Caco-2 (cell line): ENCODE data around the gene HMGCLL1. TPM values are rescaled to one million over a fixed set of nuclear protein-coding genes. Genes with fewer than 3 reads are reported as not detected.

Source experiments
- BruUV-seq: library from RNA; stranded (reverse); fragments of 400-500 nt; replicated peaks from 2 replicates; lab custom pipeline; 2021; lab: Mats Ljungman, UMichigan
- CTCF ChIA-PET: fragments of 300-600 bp; sonication (Branson Sonifier 250); formaldehyde crosslinking; loops from one replicate; lab custom pipeline; 2022; ENCODE audit warnings: antibody characterized with exemption; lab: Charles Lee
- POLR2A ChIA-PET: fragments of 300-600 bp; sonication (Branson Sonifier 250); formaldehyde crosslinking; loops from one replicate; lab custom pipeline; 2022; ENCODE audit warnings: antibody characterized with exemption; lab: Charles Lee
- DNase-seq, 2 experiments: peaks; one replicate each; pipeline versions ENCODE4 v3.0.0 to v3.0.0-alpha.2; 2020 to 2022
- H3K27me3 ChIP-seq: replicated peaks from 2 replicates; pipeline ENCODE4 v1.6.0; 2011; ENCODE audit warnings: low read length; ENCODE audit not compliant: control insufficient read depth, insufficient read depth
- H3K36me3 ChIP-seq: 2 replicates; pipeline ENCODE4 v1.5.1; 2011; ENCODE audit warnings: low read length; ENCODE audit not compliant: control insufficient read depth, insufficient read depth
- H3K4me1 ChIP-seq: fragments of 250-450 bp; sonication (Bioruptor Pico); 2 replicates; pipeline ENCODE4 v1.5.1; 2020; ENCODE audit warnings: mild to moderate bottlenecking
- H3K4me3 ChIP-seq: 2 replicates; pipeline ENCODE4 v1.5.1; 2011; ENCODE audit warnings: low read depth, mild to moderate bottlenecking, control low read depth, low read length
- H3K9me3 ChIP-seq: fragments of 250-450 bp; sonication (Bioruptor Pico); 2 replicates; pipeline ENCODE4 v1.5.1; 2020; ENCODE audit warnings: mild to moderate bottlenecking, moderate library complexity
- H3K27ac Mint-ChIP-seq: one replicate; pipeline ENCODE4 v1.8.0; 2022; ENCODE audit warnings: mixed read lengths; ENCODE audit not compliant: unreplicated experiment
- H3K27me3 Mint-ChIP-seq: one replicate; pipeline ENCODE4 v1.8.0; 2022; ENCODE audit warnings: mixed read lengths; ENCODE audit not compliant: insufficient read depth, unreplicated experiment
- H3K36me3 Mint-ChIP-seq: one replicate; pipeline ENCODE4 v1.8.0; 2022; ENCODE audit warnings: mild to moderate bottlenecking, mixed read lengths; ENCODE audit not compliant: insufficient read depth, unreplicated experiment
- H3K4me1 Mint-ChIP-seq: one replicate; pipeline ENCODE4 v1.8.0; 2022; ENCODE audit warnings: low read depth, mixed read lengths; ENCODE audit not compliant: unreplicated experiment
- H3K4me3 Mint-ChIP-seq: one replicate; pipeline ENCODE4 v1.8.0; 2022; ENCODE audit warnings: mild to moderate bottlenecking, moderate library complexity, mixed read lengths; ENCODE audit not compliant: unreplicated experiment
- H3K9me3 Mint-ChIP-seq: one replicate; pipeline ENCODE4 v1.8.0; 2022; ENCODE audit warnings: mixed read lengths; ENCODE audit not compliant: unreplicated experiment
- intact Hi-C: fragments of 100-400 bp; cut with micrococcal nuclease; formaldehyde crosslinking; loops from one replicate; pipeline ENCODE4 v1.10.0; 2022; ENCODE audit not compliant: unreplicated experiment
- total RNA-seq: library from RNA; stranded (reverse); gene quantifications from 2 replicates; pipeline ENCODE4 v1.2.3, GENCODE V29; 2022
- TF ChIP-seq, protein P1 (sequence below), 2 experiments: fragments of 200-600 bp in 1 of 2; IDR thresholded peaks; 1 replicate in 1 of 2; 2 replicates in 1 of 2; pipeline versions ENCODE4 v1.5.1 to v1.8.0; 2011 to 2022; ENCODE audit warnings: antibody characterized with exemption in 1 of 2, control low read depth in 1 of 2, inconsistent platforms in 1 of 2, low read depth in 1 of 2, low read length in 1 of 2, mild to moderate bottlenecking in 1 of 2, moderate library complexity in 1 of 2; ENCODE audit not compliant: insufficient read depth in 1 of 2, severe bottlenecking in 1 of 2, unreplicated experiment in 1 of 2

HMGCLL1 gene
- total RNA-seq, 1 experiment from 2014 or later = not detected

DNA sequence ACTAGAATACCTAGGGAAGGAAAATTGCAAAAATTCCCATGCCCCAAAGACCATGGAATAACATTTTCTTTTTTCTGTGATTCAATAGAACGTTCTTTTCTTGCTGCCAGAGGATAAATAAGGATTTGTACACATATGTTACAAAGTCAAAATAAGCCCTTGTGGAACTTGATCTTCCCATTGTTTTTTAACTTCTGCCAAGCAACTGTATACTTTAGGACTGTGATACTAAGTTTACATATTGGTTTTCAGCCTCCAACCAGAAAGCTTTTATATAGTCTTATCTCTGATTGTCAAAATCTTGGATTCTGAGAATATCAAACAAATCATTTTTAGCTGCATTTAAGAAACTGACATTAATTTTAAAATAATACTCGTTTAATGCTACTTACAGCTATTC lies 84.6 kb downstream of the HMGCLL1 start:
- no TSS peak for BruUV-seq
- Histone ChIP-seq H3K4me3 (no peak overlapping the region), H3K36me3 (no peaks in the 10 kb centered on the region), H3K9me3 (no peaks in the 10 kb centered on the region), H3K4me1 (no peaks in the 10 kb centered on the region), H3K27me3 (no peaks in the 10 kb centered on the region)
- TF ChIP-seq, protein P1, sequence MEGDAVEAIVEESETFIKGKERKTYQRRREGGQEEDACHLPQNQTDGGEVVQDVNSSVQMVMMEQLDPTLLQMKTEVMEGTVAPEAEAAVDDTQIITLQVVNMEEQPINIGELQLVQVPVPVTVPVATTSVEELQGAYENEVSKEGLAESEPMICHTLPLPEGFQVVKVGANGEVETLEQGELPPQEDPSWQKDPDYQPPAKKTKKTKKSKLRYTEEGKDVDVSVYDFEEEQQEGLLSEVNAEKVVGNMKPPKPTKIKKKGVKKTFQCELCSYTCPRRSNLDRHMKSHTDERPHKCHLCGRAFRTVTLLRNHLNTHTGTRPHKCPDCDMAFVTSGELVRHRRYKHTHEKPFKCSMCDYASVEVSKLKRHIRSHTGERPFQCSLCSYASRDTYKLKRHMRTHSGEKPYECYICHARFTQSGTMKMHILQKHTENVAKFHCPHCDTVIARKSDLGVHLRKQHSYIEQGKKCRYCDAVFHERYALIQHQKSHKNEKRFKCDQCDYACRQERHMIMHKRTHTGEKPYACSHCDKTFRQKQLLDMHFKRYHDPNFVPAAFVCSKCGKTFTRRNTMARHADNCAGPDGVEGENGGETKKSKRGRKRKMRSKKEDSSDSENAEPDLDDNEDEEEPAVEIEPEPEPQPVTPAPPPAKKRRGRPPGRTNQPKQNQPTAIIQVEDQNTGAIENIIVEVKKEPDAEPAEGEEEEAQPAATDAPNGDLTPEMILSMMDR (IDR thresholded peaks at IDR 0.05; ENCODE audit: insufficient read depth in 1 of 2, low read depth in 1 of 2, low read length in 1 of 2, severe bottlenecking in 1 of 2, unreplicated experiment in 1 of 2) = no peak
- Mint-ChIP-seq H3K27me3 (no peaks in the 10 kb centered on the region), H3K4me3 (no peak overlapping the region), H3K27ac (no peak overlapping the region), H3K4me1 (no peaks in the 10 kb centered on the region), H3K9me3 (no peaks in the 10 kb centered on the region), H3K36me3 (no peaks in the 10 kb centered on the region)
- no peak for DNase-seq
- intact Hi-C loops = no loop called here
- ChIA-PET CTCF (no interaction called here), POLR2A (no interaction called here)

DNA sequence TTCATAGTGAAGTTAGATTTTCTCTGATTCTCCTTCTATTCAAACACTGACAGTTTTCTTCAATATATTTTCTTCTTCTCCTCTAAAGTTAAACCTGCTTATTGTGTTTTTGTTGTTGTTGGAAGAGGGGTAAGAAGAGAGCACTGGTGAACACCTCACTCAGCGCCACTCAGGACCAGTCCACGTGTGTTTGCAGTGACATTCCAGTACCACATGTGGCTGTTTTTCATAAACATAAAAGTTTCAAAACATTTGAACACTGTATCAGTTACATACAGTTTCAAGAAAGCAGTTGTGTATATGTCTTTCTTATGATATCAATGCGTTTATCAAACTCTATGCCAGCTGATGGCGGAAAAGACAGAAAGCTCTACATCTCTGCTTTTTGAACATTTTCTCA lies 86.7 kb downstream of the HMGCLL1 start:
- intact Hi-C loops = no loop called here
- Mint-ChIP-seq H3K9me3 (no peaks in the 10 kb centered on the region), H3K4me3 (no peak overlapping the region), H3K36me3 (no peaks in the 10 kb centered on the region), H3K27me3 (no peaks in the 10 kb centered on the region), H3K4me1 (no peaks in the 10 kb centered on the region), H3K27ac (no peak overlapping the region)
- TF ChIP-seq, protein P1 (IDR thresholded peaks at IDR 0.05; ENCODE audit: insufficient read depth in 1 of 2, low read depth in 1 of 2, low read length in 1 of 2, severe bottlenecking in 1 of 2, unreplicated experiment in 1 of 2) = no peak
- Histone ChIP-seq H3K4me1 (no peaks in the 10 kb centered on the region), H3K4me3 (no peak overlapping the region), H3K36me3 (no peaks in the 10 kb centered on the region), H3K27me3 (no peaks in the 10 kb centered on the region), H3K9me3 (no peaks in the 10 kb centered on the region)
- DNase-seq = no peak
- no TSS peak for BruUV-seq
- POLR2A ChIA-PET = no interaction called here
- CTCF ChIA-PET = no interaction called here

DNA sequence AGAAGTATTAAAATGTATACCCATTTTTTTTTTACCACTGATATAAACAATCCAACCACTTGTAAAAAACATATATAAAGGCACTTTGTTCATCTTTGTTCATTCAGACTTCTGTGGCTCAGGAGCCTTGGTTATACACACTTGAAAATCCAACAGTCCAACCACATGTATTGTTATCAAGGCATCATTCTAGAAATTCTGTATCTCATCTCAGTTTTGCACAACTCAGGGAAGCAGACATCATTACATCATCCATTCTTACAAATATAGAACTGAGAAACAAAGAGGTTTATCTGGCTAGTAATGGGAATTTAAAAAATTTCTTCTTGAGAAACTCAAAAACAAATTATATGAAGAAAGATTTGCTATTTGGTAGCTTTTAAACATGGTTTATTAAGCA lies 88.1 kb downstream of the HMGCLL1 start:
- TF ChIP-seq, protein P1 (IDR thresholded peaks at IDR 0.05; ENCODE audit: insufficient read depth in 1 of 2, low read depth in 1 of 2, low read length in 1 of 2, severe bottlenecking in 1 of 2, unreplicated experiment in 1 of 2) = no peak
- H3K27me3 Mint-ChIP-seq = no peaks in the 10 kb centered on the region
- no peak for DNase-seq
- Histone ChIP-seq H3K27me3 (no peaks in the 10 kb centered on the region), H3K36me3 (no peaks in the 10 kb centered on the region), H3K9me3 (no peaks in the 10 kb centered on the region), H3K4me3 (no peak overlapping the region), H3K4me1 (no peaks in the 10 kb centered on the region)
- ChIA-PET CTCF (no interaction called here), POLR2A (no interaction called here)
- H3K36me3 Mint-ChIP-seq = no peaks in the 10 kb centered on the region
- H3K27ac Mint-ChIP-seq = no peak overlapping the region
- no peaks in the 10 kb centered on the region for H3K9me3 Mint-ChIP-seq
- no peak overlapping the region for H3K4me3 Mint-ChIP-seq
- intact Hi-C loops = no loop called here
- no TSS peak for BruUV-seq
- H3K4me1 Mint-ChIP-seq = no peaks in the 10 kb centered on the region
